ENCODE results near the gene TMEM53.

GRCh38 chr1:44698138-44698537 lies 23.9 kb upstream of the TMEM53 start:
- no peak for TF ChIP-seq FOXK2 (IDR thresholded peaks at IDR 0.05)
- no peak for TF ChIP-seq SP1 (IDR thresholded peaks at IDR 0.05)
- TF ChIP-seq SUZ12 (IDR thresholded peaks at IDR 0.05), result no peak
- TF ChIP-seq PKNOX1 (IDR thresholded peaks at IDR 0.05), result no peak
- TF ChIP-seq ZNF384 (IDR thresholded peaks at IDR 0.05), result no peak
- no peak for TF ChIP-seq FOXM1 (IDR thresholded peaks at IDR 0.05; ENCODE audit: borderline replicate concordance)
- no peak for TF ChIP-seq NFRKB (IDR thresholded peaks at IDR 0.05)
- TF ChIP-seq LEF1 (IDR thresholded peaks at IDR 0.05; ENCODE audit: borderline replicate concordance), result no peak
- TF ChIP-seq TARDBP (IDR thresholded peaks at IDR 0.05), result no peak
- TF ChIP-seq CTBP1 (IDR thresholded peaks at IDR 0.05; ENCODE audit: borderline replicate concordance), result no peak
